AML-193 (cell line): ENCODE results near the gene TEFM.
A peak's percentile ranks its signal among the peaks of the same experiment; 100 is the strongest.
"Not testable (repeated sequence)": the region's sequence is repeated elsewhere in the genome, so short reads cannot be mapped to it uniquely, and the experiment has no call there.

Experiments
- DNase-seq, 2 experiments: peaks; one replicate each; lab custom pipeline; 2025; lab: John Stamatoyannopoulos, UW

TEFM gene, protein sequence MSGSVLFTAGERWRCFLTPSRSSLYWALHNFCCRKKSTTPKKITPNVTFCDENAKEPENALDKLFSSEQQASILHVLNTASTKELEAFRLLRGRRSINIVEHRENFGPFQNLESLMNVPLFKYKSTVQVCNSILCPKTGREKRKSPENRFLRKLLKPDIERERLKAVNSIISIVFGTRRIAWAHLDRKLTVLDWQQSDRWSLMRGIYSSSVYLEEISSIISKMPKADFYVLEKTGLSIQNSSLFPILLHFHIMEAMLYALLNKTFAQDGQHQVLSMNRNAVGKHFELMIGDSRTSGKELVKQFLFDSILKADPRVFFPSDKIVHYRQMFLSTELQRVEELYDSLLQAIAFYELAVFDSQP

DNA sequence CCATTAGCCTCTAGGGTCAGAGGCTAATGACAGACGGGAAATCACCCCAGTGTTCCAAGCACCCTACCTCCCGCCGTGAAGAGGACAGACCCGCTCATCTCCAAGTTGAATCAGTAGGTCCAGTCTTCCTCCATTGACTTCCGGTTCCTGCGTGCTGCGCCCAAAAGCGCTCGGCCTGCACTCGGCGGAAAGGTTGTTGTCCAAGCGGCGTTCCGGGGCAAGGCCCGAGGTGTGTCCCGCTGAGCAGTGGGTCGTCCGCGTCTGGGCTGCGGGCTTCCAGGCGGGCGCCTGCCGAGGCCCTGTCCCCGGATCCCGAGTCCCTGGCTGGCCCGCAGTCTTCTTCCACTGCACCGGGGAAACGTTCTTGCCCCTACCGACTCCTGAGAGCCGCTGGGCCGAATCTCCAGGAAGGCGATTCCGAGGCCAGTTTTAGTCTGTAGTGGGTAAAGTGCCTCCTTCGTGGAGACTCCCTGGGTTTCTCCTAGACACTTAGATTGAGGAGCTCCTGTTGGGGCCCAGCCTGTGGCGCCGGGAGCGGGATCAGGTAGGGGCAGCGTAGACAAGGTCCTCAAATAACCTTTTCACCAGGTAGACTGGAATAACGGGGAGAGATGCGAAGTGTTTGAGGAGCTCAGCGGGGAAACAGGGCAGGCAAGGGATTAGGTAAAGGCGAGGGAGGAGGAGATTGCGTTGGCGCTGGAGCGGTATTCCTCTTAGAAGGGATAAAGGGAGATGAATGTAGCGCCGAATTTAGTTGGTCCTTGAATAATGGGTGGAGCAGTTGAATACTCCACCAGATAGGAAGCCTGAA lies at the start of gene TEFM:
Gene TEFM, minus strand, starts transcription at position 138 of the 811 bp plus-strand sequence. Its CDS starts 40 bp downstream, at position 98.
- peak; percentile 40 to 50 for DNase-seq

DNA sequence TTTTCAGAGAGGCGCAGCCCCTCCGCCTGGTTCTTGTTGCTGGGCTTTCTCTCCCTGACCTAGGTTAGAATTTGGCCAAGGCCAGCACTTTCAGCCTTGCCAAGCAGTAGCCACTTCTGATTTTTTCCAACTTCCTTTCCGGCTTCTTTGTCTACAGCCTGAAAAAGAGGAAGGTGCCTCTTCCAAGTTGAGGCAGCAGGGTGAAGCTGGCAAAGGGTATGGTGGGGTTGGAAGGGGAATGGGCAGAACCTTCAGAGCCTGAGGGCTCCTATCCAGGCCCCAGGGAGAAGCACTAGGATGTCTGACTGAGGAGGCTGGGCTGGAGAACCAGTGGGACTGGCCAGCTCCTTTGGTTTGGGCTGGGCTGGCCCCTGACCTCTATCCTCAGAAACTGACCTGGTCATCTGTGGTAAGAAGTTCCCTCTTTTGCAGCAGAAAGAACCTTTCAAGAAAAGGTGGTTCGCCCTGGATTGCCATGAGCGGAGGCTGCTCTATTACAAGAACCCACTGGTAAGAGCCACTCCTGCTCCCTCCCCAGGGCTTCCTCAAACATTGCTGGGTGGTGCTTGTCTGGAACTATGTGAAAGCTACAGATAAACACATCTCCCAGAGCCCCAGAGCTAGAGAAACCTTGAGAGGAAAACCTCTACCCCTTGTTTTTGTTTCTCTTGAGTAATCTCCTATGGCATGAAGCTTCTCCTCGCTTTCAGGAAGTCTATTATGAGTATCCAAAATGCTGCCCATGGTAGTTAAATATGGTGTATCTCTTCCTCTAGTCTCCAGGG lies 48.2 kb upstream of the TEFM start:
- DNase-seq, result peak in 1 of 2 experiments; percentile 4

DNA sequence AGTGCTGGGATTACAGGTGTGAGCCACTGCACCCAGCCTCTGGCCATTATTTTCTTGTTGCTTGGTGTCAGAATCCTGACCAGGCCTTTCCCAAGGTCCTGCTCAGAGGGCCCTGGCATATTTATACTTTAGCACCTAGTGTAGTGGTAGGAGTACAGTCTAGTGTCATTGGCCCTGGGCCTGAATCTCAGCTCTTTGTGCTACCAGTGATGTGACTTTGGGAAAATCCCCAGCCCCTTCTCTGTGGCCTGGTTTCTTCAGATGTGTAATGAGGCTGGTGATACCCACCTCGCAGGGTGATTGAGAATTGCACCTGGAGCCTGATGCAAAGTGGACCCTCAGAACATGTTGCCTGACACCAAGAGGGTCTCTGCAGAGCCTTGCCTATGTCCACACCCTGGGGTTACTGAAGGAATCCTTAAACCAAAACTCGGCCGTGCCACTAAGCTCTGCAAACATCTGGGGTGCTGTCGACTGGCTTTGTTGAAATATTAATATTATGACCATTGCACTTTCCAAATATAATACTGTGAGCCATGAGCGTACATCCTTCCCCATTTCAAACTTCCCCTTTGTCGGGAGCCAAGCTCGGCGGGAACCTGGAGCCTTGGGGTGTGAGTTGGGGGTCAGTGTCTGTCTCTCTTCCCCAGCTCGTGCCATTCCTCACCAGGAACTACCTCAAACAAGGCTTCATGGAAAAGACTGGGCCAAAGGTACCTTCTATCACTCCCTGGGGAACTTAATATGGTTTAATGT lies 46.8 kb upstream of the TEFM start:
- peak; percentile 9 to 27 for DNase-seq

DNA sequence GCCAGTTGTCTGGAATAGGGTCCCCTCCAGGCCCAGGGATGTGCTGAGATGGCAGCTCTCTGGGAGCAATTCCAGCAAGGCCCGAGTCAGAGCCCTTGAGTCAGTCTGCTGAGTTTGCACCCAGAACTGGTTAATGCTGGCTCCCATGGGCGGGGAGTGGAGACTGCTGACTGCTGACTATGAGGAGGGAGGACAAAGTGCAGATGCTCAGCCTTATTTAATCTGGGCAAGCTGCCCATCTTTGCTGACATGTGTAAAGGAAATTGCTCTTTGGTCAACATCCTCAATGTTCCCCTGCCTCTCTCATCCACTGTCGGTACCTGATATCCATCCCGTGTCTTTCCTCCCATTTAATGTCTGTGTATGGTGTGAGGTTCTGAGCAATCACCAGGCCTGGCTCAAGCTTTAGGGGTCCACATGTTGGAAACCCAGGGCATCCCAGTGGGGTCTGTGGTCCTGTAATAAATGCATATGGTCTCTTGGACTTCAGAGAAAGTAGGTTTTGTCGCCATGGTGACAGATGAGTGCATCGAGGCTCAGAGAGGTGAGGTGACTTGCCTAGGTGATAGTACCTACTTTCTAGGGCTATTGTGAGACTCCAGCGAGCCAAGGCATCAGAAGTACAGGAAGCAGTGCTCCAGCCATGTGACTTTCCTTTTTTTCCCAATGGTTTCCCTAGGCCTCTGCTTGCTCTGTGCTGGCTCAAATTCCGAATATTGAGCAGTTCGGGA lies 44.8 kb upstream of the TEFM start:
- no peak for DNase-seq

DNA sequence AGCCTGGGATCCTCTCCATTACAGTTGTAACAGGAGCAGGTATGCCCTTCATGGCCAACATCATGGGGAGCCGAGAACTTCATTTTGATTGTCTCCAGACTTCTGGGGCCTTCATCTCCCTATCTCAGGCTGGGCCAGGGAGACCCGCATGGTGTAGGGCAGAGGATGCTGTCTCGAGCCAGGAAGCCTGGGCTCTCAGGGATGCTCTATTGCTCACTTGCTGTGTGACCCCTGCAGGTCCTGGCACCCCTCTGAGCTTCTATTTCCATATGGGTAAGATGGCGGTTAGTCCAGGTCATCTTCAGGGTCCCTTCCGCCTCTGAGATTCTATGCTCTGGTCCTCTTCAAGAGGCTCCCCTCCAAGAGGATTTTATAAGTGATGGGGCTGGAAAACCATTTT lies 44.2 kb upstream of the TEFM start:
- DNase-seq, result no peak

DNA sequence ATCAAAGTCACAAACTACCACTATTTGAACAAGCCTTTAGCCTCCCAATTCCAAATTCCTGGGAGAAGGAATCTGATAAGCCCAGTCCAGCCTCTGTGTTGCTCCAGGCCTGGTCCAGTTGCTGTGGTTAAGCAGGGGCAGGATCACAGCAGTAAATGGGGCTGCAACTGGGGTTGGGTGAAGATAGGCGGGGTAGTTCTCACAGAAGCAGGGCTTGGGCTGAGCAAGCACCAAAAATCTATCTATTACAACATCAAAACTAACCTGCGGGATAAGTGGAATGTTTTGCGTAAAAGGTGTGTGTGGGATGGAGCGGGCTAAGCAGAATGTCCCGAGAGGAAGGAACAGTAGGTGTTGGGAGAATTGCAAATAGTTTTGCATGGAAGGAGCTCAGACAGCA lies 41.8 kb upstream of the TEFM start:
- no peak for DNase-seq

DNA sequence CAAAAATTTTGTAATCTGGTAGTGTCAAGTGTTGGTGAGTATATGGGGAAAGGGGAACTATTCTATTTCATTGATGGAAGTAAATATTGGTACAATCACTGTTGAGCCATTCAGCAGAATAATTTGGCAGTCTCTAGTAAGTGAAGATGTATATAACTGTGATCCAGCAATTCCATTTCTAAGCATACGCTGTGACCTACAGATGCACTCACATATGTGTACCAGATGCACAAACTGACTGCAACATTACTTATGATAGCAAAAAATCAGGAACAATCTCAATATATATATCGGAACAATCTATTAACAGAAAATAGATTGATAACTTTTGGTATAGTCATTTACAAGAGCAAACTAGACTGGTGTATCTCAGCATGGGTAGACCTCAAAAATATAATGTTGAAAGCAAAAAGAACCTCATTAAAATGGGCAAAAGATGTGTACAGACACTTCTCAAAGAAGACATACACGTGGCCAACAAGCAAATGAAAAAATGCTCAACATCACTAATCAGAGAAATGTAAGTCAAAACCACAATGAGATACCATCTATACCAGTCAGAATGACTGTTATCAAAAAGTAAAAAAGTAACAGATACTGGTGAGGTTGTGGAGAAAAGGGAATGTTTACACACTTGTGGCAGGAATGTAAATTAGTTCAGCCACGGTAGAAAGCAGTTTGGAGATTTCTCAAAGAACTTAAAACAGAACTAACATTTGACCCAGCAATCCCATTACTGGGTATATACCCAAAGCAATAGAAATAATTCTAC lies 36.5 kb upstream of the TEFM start:
- DNase-seq, result no peak

DNA sequence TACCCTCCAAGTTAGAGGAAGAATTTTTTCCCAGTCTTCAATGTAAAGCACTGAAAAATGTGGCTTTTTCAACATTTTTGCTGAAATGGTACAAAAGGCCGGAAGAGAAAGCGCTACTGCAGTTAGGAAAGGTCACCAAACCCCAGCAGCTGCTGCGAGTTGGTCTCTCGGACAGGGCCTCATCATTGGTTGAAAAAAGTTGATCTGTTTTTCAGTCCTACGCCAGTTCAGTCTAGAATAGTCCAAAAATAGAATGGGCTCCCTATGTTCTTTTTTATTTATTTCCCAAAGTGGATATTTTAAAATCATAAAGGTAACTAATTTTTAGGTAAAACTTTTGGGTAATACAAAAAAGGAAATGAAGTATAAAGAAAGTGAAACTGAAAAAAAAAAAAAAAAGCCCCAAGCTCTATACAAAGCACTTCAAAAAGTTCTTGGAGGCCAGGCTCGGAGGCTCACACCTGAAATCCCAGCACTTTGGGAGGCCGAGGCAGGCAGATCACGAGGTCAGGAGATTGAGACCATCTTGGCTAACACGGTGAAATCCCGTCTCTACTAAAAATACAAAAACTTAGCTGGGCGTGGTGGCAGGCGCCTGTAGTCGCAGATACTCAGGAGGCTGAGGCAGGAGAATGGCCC lies 33.1 kb upstream of the TEFM start:
- DNase-seq, result no peak

DNA sequence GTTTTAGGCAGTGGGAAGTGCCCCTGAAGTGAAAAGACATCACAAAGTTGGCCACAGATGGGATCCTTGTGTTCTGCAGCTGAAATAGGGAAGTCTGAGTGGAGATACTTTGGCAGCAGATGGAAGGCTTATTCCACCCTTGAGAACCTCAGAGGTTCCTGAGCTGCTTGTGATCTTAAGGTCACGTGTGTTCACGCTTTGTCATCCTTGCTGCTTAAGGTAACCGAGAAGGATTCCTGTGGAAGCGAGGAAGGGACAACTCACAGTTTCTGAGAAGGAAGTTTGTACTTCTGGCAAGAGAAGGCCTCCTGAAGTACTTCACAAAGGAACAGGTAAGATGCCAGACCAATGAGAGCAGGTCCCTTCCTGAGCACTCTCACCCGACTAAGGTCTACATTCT lies 27.9 kb upstream of the TEFM start:
- no peak for DNase-seq

DNA sequence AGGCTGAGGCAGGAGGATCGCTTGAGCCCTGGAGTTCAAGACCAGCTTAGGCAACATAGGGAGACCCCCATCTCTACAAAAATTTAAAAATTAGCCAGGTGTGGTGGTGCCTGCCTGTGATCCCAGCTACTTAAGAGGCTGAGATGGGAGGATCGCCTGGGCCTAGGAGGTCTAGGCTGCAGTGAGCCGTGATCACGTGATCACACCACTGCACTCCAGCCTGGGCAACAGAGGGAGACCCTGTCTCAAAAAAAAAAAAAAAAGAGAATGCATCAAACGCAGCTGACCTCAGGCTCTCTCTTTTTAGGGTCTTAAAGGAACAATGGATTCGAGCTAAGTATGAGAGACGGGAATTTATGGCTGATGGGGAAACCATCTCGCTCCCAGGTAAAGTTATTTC lies 25.5 kb upstream of the TEFM start:
- DNase-seq, result not testable (repeated sequence)

DNA sequence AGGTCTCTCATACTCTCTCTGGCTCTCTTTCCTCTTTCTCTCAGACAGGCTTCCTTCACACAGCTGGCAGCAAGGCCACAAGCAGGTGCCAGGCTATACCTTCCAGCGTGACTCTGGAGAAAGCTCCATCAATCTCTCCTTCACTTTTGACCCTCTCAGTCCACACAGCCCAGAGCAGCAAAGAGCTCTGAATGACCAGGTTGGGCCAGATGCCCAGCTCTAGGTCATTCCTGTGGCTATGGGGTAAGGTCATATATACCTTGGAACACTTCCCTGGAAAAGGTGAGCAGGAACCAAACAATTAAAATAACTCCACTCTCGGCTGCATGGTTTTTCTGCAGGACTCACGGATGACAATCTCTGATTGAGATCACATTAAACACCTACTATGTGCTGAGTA lies 24.5 kb upstream of the TEFM start:
- no peak for DNase-seq

DNA sequence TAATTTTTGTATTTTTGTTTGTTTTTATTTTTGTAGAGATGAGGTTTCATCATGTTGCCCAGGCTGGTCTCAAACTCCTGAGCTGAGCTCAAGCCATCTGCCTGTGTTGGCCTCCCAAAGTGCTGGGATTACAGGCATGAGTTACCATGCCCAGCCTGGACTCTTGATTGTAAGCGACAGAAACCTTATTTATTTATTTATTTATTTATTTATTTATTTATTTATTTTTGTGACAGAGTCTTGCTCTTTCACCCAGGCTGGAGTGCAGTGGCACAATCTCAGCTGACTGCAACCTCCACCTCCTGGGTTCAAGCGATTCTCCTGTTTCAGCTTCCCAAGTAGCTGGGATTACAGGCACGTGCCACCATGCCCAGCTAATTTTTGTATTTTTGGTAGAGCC lies 23.8 kb upstream of the TEFM start:
- not testable (repeated sequence) for DNase-seq

DNA sequence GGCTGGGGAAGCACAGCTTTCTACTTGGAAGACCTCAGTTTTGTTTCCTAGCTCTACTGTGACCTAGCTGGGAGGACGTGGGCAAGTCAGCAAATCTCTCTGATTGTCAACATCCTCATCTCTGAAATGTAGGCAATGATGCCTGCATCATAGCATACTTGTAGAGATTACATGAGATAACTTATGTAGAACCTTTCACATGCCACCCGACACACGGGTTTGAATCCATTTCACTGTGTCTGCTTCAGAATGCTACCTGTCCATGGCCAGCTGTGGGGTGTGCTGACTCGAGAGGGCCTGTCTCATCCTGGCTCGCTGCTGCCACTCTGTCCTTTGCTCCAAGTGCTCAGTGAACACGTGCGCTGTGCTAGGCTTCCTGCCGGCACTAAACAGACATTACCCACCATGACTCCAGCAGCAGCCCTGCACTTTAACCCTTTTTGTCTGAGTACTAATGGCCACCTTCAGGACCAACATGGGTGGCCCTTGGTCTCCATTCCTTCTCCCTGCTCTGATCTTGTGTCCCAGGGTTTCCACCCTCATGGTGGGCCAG lies 23.1 kb upstream of the TEFM start:
- no peak for DNase-seq

DNA sequence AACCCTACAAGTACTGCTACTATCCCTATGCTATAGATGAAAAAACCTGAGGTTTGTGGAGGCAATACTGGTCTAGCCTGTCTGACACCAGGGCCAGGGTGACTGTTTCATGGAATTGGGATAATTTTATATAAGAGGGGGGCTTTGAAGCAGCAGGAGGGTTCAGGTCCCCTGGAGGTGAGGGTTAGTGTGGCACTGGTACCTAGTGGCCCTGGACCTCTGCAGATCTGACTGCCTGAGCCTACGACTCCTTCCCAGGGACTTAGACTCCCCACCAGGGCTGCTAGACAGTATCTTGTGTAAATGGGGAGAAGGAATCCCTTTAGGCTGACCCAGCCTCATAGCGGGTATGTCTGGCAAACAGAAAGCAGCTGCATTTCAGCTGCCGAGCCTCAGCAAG lies 22.5 kb upstream of the TEFM start:
- DNase-seq, result no peak

DNA sequence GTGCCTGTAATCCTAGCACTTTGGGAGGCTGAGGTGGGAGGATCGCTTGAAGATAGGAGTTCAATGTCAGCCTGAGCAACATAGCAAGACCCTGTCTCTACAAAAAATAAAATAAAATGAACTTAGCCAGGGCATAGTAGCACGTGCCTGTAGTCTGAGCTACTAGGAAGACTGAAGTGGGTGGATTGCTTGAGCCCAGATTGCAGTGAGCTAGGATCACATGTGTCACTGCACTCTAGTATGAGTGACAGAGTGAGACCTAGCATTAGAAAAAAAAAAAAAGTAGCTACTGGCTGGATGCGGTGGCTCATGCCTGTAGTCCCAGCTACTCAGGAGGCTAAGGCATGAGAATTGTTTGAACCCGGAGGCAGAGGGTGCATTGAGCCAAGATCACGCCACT lies 21.7 kb upstream of the TEFM start:
- DNase-seq, result no peak

DNA sequence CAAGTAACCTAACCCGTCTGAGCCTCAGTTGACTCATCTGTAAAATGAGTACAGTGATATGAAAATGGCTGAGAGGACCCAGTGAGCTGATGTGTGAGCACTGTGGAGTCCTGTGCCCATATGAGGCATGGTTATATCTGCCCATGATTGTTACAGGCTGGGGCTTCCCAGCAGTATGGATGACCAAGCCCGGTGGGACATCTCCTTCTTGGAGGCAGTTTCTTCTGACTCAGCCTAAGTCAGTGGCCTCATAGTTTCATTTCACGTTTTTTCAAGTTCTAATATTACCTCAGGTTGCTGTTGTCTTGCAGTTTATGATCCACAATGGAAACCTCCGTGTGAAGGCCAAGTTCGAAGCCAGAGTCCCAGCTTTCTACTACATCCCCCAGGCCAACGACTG lies 20.5 kb upstream of the TEFM start:
- DNase-seq, result no peak

DNA sequence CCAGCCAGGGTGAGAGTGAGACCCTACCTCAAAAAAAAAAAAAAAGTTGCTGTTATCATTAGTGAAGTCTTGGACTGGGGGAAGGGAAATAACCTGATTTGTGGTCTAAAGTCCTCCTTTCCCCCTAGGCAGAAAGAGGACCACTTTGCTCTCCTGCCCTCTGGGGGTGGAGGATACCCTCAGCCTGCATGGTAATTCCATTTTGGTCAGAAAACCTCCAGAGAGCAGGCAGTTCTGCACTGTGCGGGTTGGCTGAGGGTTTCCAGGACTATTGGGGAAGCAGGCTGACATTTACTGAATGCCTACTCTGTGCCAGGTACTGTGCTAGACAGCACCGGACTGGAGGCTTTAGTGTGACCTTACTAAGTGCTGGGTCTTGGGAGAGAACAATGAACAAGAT lies 18.3 kb upstream of the TEFM start:
- DNase-seq, result no peak

DNA sequence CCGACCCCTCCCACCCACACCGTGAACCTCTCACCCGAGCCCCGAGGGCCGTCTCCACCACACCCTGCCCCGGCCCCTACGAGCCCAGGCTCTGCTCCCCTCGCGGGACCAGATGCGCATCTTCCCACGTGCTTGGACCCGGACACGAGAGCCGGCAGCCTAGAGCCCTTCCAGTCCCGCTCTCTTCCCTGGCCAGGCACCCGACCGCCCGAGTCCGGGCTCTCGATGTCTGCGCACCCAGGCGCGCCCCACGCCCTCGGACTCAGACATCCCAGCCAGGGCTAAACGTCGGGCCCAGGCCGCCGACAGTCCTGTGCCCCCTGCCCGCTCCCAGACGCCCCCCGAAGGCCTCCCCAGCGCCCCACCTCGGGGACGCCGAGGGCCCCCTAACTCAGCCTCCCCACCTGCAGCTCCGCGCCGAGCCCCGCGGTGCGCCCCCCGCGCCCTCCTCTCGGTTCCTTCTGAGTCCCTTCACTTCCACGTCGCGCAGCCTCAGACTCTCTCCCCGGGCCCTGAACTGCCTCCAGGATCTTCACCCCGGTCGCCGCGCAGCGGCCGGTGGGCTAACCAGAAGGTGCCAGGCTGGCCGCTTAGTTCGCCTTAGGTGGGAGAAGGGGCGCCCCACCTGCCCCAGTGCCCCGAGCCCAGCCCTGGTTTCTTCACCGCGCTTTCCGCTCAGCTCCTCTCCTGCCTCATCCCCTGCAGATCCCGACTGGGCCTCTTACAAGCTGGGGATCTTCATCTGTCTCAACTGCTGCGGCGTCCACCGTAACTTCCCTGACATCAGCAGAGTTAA lies 16.4 kb upstream of the TEFM start:
- DNase-seq, result no peak
